Measurements from ENCODE around the gene SERPINC1.

Gene SERPINC1

GRCh38 chr1:173920861-173921260 lies 3.7 kb upstream of the SERPINC1 start:
- Histone ChIP-seq H3K36me3 (ENCODE audit: insufficient read depth, low read length) (no peaks in the 10 kb centered on the region), H3K9ac (ENCODE audit: low read length) (no peak overlapping the region), H3K27ac (ENCODE audit: low read depth, low read length) (no peak overlapping the region), H3K9me3 (ENCODE audit: low read length) (no peaks in the 10 kb centered on the region), H3K27me3 (ENCODE audit: control insufficient read depth in 1 of 2, insufficient read depth in 2 of 2, low read length in 2 of 2) (no peaks in the 10 kb centered on the region), H3K4me3 (ENCODE audit: low read depth in 1 of 2, low read length in 2 of 2) (no peak overlapping the region), H3K4me1 (ENCODE audit: insufficient read depth, low read length) (no peaks in the 10 kb centered on the region)

GRCh38 chr1:173917635-173918493 lies 737 bp upstream of the SERPINC1 start:
- Histone ChIP-seq H3K4me1 (ENCODE audit: insufficient read depth, low read length) (no peaks in the 10 kb centered on the region), H3K36me3 (ENCODE audit: insufficient read depth, low read length) (no peaks in the 10 kb centered on the region), H3K4me3 (ENCODE audit: low read depth in 1 of 2, low read length in 2 of 2) (no peak overlapping the region)

GRCh38 chr1:173916667-173917066 lies 460 bp downstream of the SERPINC1 start:
- Histone ChIP-seq H3K27me3 (ENCODE audit: control insufficient read depth in 1 of 2, insufficient read depth in 2 of 2, low read length in 2 of 2) (no peaks in the 10 kb centered on the region), H3K9ac (ENCODE audit: low read length) (no peak overlapping the region), H3K4me3 (ENCODE audit: low read depth in 1 of 2, low read length in 2 of 2) (no peak overlapping the region), H3K9me3 (ENCODE audit: low read length) (no peaks in the 10 kb centered on the region), H3K4me1 (ENCODE audit: insufficient read depth, low read length) (no peaks in the 10 kb centered on the region), H3K36me3 (ENCODE audit: insufficient read depth, low read length) (no peaks in the 10 kb centered on the region), H3K27ac (ENCODE audit: low read depth, low read length) (no peak overlapping the region)

More at GRCh38 chr1:173917635-173918493, 737 bp upstream of the SERPINC1 start:
- Histone ChIP-seq H3K27me3 (ENCODE audit: control insufficient read depth in 1 of 2, insufficient read depth in 2 of 2, low read length in 2 of 2) (no peaks in the 10 kb centered on the region), H3K9me3 (ENCODE audit: low read length) (no peaks in the 10 kb centered on the region), H3K27ac (ENCODE audit: low read depth, low read length) (no peak overlapping the region), H3K9ac (ENCODE audit: low read length) (no peak overlapping the region)

GRCh38 chr1:173915596-173915995 lies 1.5 kb downstream of the SERPINC1 start:
- Histone ChIP-seq H3K4me1 (ENCODE audit: insufficient read depth, low read length) (no peaks in the 10 kb centered on the region), H3K27me3 (ENCODE audit: control insufficient read depth in 1 of 2, insufficient read depth in 2 of 2, low read length in 2 of 2) (no peaks in the 10 kb centered on the region), H3K27ac (ENCODE audit: low read depth, low read length) (no peak overlapping the region), H3K4me3 (ENCODE audit: low read depth in 1 of 2, low read length in 2 of 2) (no peak overlapping the region), H3K9ac (ENCODE audit: low read length) (no peak overlapping the region), H3K9me3 (ENCODE audit: low read length) (no peaks in the 10 kb centered on the region), H3K36me3 (ENCODE audit: insufficient read depth, low read length) (no peaks in the 10 kb centered on the region)

- H3K27ac ChIP-seq (ENCODE audit: low read depth, low read length), result no peak overlapping the region
- H3K9me3 ChIP-seq (ENCODE audit: low read length), result no peaks in the 10 kb centered on the region
These were observed 2.7 kb downstream of the SERPINC1 start for GRCh38 chr1:173914366-173914871.

GRCh38 chr1:173913111-173913510 lies 4.0 kb downstream of the SERPINC1 start:
- Histone ChIP-seq H3K36me3 (ENCODE audit: insufficient read depth, low read length) (no peaks in the 10 kb centered on the region), H3K27me3 (ENCODE audit: control insufficient read depth in 1 of 2, insufficient read depth in 2 of 2, low read length in 2 of 2) (no peaks in the 10 kb centered on the region), H3K9me3 (ENCODE audit: low read length) (no peaks in the 10 kb centered on the region), H3K4me1 (ENCODE audit: insufficient read depth, low read length) (no peaks in the 10 kb centered on the region), H3K4me3 (ENCODE audit: low read depth in 1 of 2, low read length in 2 of 2) (no peak overlapping the region), H3K9ac (ENCODE audit: low read length) (no peak overlapping the region), H3K27ac (ENCODE audit: low read depth, low read length) (no peak overlapping the region)

More at GRCh38 chr1:173914366-173914871, 2.7 kb downstream of the SERPINC1 start:
- no peak overlapping the region for H3K4me3 ChIP-seq (ENCODE audit: low read depth in 1 of 2, low read length in 2 of 2)
- no peaks in the 10 kb centered on the region for H3K36me3 ChIP-seq (ENCODE audit: insufficient read depth, low read length)
- H3K4me1 ChIP-seq (ENCODE audit: insufficient read depth, low read length), result no peaks in the 10 kb centered on the region
- no peaks in the 10 kb centered on the region for H3K27me3 ChIP-seq (ENCODE audit: control insufficient read depth in 1 of 2, insufficient read depth in 2 of 2, low read length in 2 of 2)
- H3K9ac ChIP-seq (ENCODE audit: low read length), result no peak overlapping the region

GRCh38 chr1:173903827-173904531 lies 13.1 kb downstream of the SERPINC1 start:
- H3K4me3 ChIP-seq (ENCODE audit: low read depth in 1 of 2, low read length in 2 of 2), result no peak overlapping the region

GRCh38 chr1:173900992-173901391 lies 16.1 kb downstream of the SERPINC1 start:
- Histone ChIP-seq H3K36me3 (ENCODE audit: insufficient read depth, low read length) (no peaks in the 10 kb centered on the region), H3K4me3 (ENCODE audit: low read depth in 1 of 2, low read length in 2 of 2) (no peak overlapping the region), H3K4me1 (ENCODE audit: insufficient read depth, low read length) (no peaks in the 10 kb centered on the region), H3K9me3 (ENCODE audit: low read length) (no peaks in the 10 kb centered on the region), H3K27ac (ENCODE audit: low read depth, low read length) (no peak overlapping the region), H3K9ac (ENCODE audit: low read length) (no peak overlapping the region), H3K27me3 (ENCODE audit: control insufficient read depth in 1 of 2, insufficient read depth in 2 of 2, low read length in 2 of 2) (no peaks in the 10 kb centered on the region)

More at GRCh38 chr1:173903827-173904531, 13.1 kb downstream of the SERPINC1 start:
- Histone ChIP-seq H3K36me3 (ENCODE audit: insufficient read depth, low read length) (no peaks in the 10 kb centered on the region), H3K4me1 (ENCODE audit: insufficient read depth, low read length) (no peaks in the 10 kb centered on the region), H3K27ac (ENCODE audit: low read depth, low read length) (no peak overlapping the region), H3K9ac (ENCODE audit: low read length) (no peak overlapping the region), H3K9me3 (ENCODE audit: low read length) (no peaks in the 10 kb centered on the region), H3K27me3 (ENCODE audit: control insufficient read depth in 1 of 2, insufficient read depth in 2 of 2, low read length in 2 of 2) (no peaks in the 10 kb centered on the region)

GRCh38 chr1:173900427-173900826 lies 16.7 kb downstream of the SERPINC1 start:
- Histone ChIP-seq H3K4me3 (ENCODE audit: low read depth in 1 of 2, low read length in 2 of 2) (no peak overlapping the region), H3K4me1 (ENCODE audit: insufficient read depth, low read length) (no peaks in the 10 kb centered on the region), H3K9me3 (ENCODE audit: low read length) (no peaks in the 10 kb centered on the region), H3K27me3 (ENCODE audit: control insufficient read depth in 1 of 2, insufficient read depth in 2 of 2, low read length in 2 of 2) (no peaks in the 10 kb centered on the region), H3K9ac (ENCODE audit: low read length) (no peak overlapping the region), H3K27ac (ENCODE audit: low read depth, low read length) (no peak overlapping the region), H3K36me3 (ENCODE audit: insufficient read depth, low read length) (no peaks in the 10 kb centered on the region)

GRCh38 chr1:173894189-173894588 lies 22.9 kb downstream of the SERPINC1 start:
- Histone ChIP-seq H3K27me3 (ENCODE audit: control insufficient read depth in 1 of 2, insufficient read depth in 2 of 2, low read length in 2 of 2) (no peaks in the 10 kb centered on the region), H3K9me3 (ENCODE audit: low read length) (no peaks in the 10 kb centered on the region), H3K27ac (ENCODE audit: low read depth, low read length) (no peak overlapping the region), H3K9ac (ENCODE audit: low read length) (no peak overlapping the region), H3K4me1 (ENCODE audit: insufficient read depth, low read length) (no peaks in the 10 kb centered on the region), H3K4me3 (ENCODE audit: low read depth in 1 of 2, low read length in 2 of 2) (no peak overlapping the region), H3K36me3 (ENCODE audit: insufficient read depth, low read length) (no peaks in the 10 kb centered on the region)

GRCh38 chr1:173893611-173894010 lies 23.5 kb downstream of the SERPINC1 start:
- no peaks in the 10 kb centered on the region for H3K27me3 ChIP-seq (ENCODE audit: control insufficient read depth in 1 of 2, insufficient read depth in 2 of 2, low read length in 2 of 2)
- no peaks in the 10 kb centered on the region for H3K9me3 ChIP-seq (ENCODE audit: low read length)
- H3K9ac ChIP-seq (ENCODE audit: low read length), result no peak overlapping the region
- H3K4me1 ChIP-seq (ENCODE audit: insufficient read depth, low read length), result no peaks in the 10 kb centered on the region
- no peak overlapping the region for H3K4me3 ChIP-seq (ENCODE audit: low read depth in 1 of 2, low read length in 2 of 2)
- no peaks in the 10 kb centered on the region for H3K36me3 ChIP-seq (ENCODE audit: insufficient read depth, low read length)
- no peak overlapping the region for H3K27ac ChIP-seq (ENCODE audit: low read depth, low read length)
